Activated CD4-positive, CD25-positive, alpha-beta regulatory T cell (primary cell): ENCODE results near the gene PLPPR5.
"Not testable (repeated sequence)": the region's sequence is repeated elsewhere in the genome, so short reads cannot be mapped to it uniquely, and the experiment has no call there.

ENCODE experiments used
- DNase-seq, 4 experiments: peaks; one replicate each; lab custom pipeline; 2025; lab: John Stamatoyannopoulos, UW

PLPPR5 gene

DNA sequence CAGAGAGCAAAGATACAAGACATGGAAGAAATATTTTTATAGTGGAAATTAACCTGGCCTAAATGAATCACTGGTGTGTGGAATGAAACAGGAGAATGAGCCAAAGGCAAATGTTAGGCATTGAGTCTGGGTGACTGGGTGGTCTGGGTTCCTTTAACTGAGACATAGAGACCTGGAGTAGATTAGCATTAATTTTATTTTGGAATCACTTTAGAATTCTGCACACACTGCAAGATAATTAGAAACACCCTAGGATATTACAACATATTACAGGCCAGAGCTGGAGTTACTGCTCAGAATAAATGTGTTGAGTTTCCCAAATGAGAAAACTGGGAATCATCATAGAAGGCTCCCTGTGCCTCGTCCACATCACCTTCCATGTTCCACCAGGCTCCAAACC, 85.5 kb downstream of the PLPPR5 start:
- DNase-seq: no peak

DNA sequence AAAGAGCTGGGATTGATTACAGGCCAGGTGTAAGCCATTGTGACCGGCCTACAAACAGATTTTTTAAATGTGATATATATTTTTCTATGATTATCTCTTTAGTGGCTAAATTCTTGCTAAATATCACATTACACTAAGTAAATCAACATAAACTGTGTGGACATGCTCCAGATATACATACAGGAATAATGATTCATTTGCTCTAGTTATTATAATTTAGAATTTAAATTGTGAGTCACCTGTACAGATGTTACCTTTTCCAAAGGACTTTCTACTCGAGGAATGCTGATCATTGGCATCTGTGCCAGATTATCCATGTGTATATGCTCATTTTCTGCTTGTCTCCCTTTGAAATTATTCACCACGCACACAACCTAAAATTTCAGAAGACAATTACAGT, 90.1 kb downstream of the PLPPR5 start:
- no peak for DNase-seq

DNA sequence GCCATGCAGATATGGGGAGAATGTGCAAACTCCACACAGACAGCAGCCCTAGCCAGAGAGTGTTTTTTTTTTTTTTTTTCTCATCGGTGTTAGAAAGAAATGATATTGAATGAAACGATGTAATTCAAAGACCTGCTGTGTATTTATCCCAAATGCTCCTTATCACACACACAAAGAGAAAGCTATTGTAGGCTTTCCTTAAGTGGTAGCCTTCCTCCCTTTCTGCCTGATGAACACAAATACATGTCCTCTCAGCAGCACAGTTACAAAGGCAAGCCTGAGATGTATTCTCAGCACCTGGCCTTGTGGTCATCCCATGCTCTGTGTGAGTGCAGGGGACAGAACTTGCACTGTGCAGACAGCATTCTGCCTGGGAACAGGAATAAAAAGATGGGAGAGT, 93.8 kb downstream of the PLPPR5 start:
- no peak for DNase-seq

DNA sequence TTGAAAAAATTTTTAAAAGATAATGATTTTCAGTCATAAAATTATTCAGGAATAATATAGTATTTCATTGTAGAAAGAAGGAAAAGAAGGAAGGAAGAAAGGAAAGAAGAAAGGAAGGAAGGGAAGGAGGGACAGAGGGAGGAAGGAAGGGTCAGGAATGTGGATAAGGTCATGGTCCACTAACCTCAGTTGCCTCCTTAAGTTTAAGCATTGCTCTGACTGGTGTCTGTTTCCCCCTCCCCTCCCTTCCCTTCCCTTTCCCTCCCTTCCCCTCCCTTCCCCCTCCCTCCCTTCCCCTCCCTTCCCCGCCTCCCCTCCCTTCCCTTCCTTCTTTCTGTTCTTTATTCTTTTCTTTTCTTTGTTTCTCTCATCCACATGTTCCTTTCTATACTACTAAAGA, 95.7 kb downstream of the PLPPR5 start:
- DNase-seq: no peak

DNA sequence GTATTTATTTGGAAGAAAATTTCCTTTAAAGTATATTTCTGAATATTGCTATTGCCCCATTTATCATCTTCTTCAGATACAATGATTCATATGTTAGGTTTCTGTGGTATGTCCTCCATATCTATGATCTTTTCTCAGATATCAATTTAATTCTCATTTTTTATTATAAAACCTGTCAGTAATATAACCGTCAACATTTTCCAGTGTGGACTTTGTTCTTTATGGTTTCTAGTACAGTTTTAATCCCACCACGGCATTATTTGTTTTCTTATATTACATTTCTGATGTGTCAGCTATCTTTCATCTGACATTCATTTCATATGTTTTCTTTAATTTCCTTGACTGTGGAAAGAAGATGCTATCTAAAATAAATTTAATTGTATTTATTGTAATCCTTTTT, 97.9 kb downstream of the PLPPR5 start:
- no peak for DNase-seq

DNA sequence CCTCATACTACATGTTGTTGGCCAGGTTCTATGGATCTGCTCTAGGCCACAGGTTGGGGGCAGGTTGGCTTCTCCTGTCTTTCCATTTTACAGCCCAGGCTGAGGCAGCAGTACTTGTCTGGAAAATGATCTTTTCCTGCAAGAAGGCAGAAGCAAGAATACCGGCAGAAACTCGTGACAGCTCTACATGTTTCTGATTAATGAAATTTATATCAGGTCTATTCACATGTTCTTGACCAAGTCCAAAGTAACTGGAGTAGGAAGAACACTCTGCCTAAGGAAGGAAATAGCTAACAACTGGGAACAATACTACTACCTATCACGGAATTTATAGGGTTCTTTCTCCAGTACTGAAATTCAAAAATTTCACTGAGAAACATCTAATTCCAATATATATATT, 98.3 kb downstream of the PLPPR5 start:
- no peak for DNase-seq

DNA sequence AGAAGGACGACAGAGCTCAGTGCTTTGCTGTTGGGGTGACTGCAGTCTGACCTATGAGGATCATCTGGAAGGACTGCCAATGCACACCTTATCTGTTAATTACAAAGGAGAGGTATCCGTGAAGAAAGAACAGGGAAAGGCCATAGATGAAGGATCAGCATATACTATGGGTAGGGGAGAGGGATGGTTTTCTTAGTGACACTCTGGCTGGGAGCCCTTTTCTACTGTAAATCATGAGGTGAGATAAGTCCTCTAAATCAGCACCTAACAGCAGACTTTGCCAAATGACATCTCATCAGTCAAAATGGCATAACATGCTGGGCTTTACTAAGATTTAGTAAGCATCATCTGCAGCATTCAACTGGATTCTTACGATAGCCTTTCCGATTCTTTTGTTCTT, 100.0 kb downstream of the PLPPR5 start:
- no peak for DNase-seq

DNA sequence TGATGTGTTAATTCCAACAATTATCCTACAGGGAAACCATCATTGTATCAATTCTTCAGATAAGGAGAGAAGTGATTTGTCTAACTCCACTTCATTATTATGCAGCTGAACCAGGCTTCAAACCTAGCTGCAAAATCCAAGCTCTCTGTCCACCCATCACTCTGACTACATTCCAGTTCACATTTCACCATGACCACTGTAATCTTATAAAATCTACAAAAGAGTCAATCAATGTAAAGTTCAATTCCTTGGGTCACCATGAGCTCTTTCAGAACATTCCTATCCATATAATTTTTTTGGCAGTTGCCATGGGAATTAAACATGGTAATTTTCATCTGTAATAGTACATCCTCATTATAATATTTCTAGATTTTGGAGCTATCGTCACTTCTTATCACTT, 100.9 kb downstream of the PLPPR5 start:
- no peak for DNase-seq

DNA sequence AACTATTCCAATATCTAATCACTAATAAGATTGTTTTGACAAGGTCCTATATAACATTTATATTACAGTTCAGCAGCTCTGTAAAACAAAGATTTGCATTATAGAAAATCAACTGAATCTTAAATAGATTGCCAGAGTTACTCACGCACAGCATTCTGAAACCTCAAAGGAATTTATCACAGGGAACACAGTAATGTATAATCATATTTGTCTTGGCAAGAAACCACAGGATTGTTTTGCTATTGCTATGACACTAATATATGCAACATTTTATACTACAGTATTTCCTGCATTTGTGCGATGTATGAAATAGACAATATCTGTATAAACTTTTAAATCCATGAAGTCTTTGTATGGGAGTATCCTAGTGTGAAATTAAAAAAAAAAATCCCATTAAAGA, 101.4 kb downstream of the PLPPR5 start:
- no peak for DNase-seq

DNA sequence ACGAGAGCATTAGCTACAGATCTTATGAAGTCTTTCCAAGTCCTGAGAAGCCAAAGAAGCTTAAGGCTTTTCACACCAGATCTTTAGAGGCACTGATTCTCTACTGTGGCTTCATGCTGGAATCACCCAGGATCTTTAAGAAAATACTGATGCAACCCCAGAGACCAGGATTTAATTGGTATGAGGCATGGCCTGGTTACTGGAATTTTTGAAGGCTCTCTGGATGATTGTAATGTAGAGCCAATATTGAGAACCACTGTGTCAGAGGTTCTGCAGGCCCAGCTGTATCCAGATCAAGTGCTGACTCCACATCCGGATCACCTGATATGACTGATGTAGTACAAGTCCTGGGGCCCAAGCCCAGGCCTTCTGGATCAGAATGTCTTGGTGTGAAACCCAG, 105.7 kb downstream of the PLPPR5 start:
- DNase-seq: no peak

DNA sequence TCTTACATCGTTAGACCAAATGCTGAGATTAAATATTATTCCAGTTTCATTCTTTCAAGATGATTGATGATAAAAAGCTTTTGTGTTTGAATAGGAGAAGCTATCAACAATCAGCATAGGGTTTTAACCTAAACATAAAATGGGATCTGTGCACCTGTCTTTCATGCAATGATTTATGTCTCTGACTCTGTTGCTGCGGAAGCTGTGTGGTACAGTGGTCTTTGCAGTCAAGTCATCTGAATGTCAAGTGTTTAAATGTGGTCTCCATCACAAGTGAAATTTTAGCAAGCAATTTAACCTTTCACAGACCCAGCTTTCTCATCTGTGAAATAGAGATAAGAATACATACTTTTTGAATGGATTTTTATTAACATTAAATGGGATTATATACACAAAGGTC, 107.2 kb downstream of the PLPPR5 start:
- no peak for DNase-seq

DNA sequence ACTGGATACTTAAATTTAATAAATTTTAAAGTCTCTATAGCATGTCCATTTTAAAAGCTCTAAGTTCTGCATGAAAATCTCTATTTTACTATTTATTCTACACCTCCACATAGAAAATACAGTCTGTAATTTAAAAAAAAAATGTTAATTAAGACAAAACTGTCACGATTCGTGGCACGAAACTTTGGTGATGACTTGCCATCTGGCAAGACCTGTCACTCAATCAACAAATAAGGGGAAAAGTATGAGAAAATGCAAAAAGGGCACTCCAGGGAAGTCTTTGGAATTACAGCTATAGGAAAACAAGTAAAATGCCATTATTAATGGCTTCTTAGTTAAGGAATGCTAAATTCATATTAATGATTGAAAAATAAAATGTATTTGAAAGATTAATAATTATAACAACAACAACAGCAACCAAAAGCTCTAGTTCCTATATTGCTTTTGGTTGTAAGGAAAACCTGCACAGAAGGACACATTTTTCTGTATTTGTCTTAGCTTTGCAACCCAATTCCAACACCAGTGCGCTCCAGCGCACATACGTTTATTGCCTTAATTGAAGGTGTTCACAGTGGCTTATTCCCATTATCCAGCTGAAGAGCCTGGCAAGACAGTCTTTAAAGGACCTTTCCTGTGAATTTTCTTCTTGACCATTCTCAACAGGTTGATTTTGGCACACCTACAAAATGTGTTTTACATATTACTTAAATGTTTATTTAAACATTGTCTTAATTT, 107.8 kb downstream of the PLPPR5 start:
- DNase-seq: no peak

DNA sequence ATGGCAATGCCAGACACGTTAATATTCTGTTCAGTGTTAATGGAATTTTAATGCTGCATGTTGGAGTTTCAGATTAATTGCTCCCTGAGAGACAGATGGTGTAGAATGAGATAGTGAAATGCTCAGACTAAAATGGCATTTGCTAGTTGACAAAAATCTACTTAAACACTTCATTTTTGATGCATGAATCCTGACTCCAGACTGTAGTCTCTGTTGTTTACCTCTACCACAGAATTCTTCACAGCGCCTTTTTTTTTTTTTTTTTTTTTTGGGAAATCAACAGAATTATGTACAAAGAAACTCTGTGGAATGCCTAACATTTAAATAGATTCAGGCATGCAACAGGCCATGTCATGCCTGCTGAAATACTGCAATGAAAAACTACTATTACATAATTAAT, 111.3 kb downstream of the PLPPR5 start:
- no peak for DNase-seq

DNA sequence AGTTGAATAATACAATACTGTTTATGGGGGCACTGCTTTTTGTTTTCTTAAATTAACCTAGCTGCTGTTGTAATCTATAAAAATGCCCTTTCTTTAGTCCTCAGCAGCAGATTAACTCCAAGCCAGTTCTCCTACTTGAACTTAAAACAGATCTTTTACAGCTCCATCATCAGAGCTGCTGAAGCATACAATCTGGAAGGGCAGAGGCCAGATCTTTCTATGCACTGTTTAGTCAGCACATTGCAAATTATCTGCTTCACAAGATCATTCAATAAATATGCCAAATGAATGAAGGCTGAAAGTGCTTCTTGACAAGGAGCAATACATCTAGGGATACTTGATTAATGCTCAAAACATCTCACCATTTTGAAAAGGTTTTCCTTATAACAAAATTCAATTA, 115.8 kb downstream of the PLPPR5 start:
- no peak for DNase-seq

DNA sequence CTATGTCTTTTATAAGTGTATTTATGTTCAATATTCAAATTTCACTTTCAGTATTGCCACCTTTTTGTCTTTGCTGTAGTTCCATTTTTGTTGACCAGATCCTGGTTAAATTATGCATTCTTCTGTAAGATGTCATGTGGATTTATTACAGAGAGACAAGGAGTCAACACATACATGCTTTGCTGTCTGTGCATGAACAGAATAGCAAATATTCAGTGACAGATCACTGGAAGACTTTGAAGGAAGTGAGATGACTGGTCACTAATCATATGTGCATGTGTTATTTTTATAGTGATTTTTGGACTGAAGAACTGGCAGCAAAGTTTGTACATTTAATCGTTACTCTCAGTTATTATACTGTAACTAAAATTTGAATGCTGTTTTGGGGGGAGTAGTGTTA, 117.2 kb downstream of the PLPPR5 start:
- DNase-seq: no peak

DNA sequence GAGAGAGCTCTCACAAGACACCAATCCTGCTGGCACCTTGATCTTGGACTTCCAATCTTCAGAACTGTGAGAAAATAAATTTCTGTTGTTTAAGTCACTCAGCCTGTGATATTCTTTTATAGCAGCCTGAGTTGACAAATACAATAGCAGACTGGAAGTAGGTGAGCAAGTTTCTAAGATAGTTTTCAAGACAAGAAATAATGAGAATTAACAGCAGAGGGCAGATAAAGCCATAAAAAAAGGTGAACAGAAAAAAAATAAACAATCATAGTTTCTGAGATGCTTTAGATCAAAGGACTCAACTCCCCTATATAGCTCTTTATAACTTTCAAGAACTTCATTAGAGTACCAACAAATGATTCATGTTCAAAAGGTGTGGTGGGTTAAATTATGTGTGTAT, 119.8 kb downstream of the PLPPR5 start:
- DNase-seq: no peak

DNA sequence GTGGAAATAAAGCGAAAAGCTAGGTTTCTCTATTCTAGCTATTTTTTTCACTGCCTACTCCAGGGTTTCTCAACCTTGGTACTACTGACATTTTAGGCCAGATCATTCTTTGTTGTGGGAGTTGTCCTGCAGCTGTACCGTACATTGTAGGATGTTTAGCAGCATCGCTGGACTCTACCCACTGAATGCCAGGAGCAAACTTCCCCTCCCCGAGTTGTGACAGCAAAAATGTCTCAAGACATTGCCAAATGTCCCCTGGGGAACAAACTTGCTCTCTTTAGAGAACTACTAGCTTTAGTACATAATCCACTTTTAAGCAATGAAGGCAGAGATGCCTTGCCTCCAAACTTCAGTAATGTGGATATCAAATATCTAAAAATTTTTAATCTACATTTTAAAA, 122.8 kb downstream of the PLPPR5 start:
- no peak for DNase-seq

DNA sequence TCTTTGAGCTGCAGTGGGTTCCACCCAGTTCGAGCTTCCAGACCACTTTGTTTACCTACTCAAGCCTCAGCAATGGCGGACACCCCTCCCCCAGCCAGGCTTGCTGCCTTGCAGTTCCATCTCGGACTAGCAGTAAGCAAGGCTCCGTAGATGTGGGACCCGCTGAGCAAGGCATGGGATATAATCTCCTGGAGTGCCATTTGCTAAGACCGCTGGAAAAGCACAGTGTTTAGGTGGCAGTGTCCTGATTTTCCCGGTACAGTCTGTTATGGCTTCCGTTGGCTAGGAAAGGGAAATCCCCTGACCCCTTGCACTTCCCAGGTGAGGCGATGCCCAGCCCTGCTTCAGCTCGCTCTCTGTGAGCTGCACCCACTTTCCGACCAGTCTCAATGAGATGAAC, 123.4 kb downstream of the PLPPR5 start:
- DNase-seq: not testable (repeated sequence)

DNA sequence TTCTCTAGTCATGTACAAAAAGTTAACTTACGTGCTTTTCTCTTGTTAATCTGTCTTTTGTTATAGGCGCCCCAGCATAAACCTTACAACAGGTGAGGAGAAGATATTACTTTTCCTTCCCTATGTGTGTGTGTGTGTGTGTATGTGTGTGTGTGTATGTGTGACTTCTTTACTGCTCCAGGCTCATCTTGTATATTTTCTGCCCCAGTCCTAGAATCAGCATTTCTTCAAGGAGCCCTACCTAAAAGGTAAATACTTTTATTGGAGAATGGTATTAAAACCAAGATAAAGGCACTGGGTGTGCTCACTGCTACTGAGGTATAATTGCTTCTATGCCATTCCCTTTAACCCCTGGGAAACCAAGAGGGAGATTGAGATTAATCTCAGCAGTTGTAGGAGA, 129.8 kb downstream of the PLPPR5 start:
- DNase-seq: no peak

DNA sequence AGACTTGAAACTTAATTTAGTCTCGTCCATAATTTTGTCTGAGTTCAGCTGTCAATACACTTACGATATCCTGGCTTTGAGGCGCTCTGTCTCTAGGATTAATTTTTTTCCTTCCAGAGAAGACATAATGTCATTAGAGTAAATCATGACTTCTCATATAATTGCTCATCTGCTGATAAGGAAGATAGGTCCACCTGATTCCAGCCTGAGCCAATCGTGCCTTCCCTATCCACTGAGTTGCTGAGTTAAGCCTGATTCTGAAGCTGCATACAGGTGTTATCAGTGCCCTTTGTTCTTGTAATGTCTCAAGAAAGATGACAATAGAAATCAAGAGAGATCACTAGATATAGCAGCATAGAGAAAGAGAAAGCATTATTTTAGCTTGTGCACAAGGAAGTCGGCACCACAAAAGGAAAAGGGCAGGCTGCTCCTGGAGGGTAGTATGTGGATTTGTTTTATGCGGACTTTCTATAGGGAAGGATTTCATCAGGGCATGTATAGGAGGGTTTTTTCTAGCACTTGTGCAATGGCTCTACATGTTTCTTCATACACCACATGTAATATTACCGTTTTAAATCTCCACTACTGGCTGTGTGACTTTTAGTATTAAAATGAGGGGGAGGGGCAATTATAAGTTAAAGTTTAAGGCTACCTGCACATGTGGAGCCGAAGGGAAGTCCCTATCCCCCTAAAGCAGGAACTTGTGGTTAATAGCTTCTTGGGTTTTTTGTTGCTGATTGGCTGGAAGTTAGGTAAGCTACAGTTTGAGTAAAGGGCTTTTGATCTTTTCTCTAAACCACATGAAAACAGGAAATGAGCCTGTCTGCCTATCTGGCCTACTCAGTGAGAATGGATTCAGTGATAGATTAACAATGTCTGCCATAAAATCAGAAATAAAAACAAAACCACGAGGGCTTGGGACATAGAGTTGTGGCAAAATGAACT, 133.4 kb downstream of the PLPPR5 start:
- DNase-seq: peak in 2 of 4 experiments; percentile 1 to 2

DNA sequence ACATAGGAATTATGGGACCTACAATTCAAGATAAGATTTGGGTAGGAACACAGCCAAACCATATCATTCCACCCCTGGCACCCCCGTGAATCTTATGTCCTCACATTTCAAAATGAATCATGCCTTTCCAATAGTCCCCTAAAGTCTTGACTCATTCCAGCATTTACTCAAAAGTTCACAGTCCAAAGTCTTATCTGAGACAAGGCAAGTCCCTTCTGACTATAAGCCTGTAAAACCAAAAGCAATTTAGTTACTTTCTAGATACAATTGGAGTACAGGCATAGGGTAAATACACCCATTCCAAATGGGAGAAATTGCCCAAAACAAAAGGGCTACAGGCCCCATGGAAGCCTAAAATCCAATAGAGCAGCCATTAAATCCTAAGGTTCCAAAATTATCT, 138.9 kb downstream of the PLPPR5 start:
- no peak for DNase-seq

DNA sequence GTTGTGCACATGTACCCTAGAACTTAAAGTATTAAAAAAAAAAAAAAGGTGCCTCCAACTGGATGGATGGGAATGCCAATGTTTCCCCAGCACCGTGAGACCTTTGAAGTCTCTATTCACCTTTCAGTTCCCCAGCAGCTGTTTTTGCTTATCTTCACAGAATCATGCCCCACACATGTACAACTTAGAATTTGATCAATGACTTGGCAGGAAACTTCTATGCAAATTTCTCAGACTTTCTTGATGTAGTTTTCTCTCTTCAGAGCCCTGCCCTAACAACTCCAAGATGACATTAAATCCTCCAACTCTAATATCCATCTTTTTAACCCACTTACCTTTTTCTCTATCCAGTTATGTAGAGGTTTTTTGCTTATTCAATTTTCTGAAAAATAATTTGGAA, 144.3 kb downstream of the PLPPR5 start:
- DNase-seq: no peak

DNA sequence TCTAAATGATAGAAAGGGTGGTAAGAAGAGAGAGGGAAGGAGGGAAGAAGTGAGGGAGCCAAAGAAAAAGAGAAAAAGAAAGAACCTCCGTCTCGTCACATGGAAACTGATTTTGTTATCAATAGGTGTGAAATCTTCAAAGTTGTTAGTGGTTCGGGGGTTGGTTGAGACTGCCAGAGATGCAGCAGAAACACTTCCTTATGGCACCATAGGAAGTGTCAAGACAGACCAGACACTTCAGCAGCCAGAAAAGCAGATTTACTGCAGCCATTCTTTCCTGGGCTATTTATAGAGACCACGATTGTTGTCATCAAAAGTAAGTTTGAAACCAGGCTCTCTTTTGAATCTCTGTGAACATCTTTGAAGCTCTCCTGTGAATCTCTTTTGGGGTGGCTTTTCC, 150.5 kb downstream of the PLPPR5 start:
- DNase-seq: no peak
